Calu3 (cell line): Measurements from ENCODE around the gene PLEKHG3. TPM values are rescaled to one million over a fixed set of nuclear protein-coding genes. Genes with fewer than 3 reads are reported as not detected.
"Not testable (repeated sequence)": the region's sequence is repeated elsewhere in the genome, so short reads cannot be mapped to it uniquely, and the experiment has no call there.

ENCODE experiments used
- BruUV-seq: library from RNA; stranded (reverse); fragments of 400-500 nt; replicated peaks from 2 replicates; lab custom pipeline; 2021; lab: Mats Ljungman, UMichigan
- CTCF ChIA-PET: fragments of 300-600 bp; sonication (Branson Sonifier 250); formaldehyde crosslinking; loops from one replicate; lab custom pipeline; 2022; ENCODE audit warnings: antibody characterized with exemption; lab: Charles Lee
- DNase-seq: peaks from one replicate; pipeline ENCODE4 v3.0.0; 2022
- H3K27ac Mint-ChIP-seq: one replicate; pipeline ENCODE4 v1.8.0; 2022; ENCODE audit warnings: mixed read lengths; ENCODE audit not compliant: unreplicated experiment
- H3K27me3 Mint-ChIP-seq: one replicate; pipeline ENCODE4 v1.8.0; 2022; ENCODE audit warnings: mixed read lengths; ENCODE audit not compliant: unreplicated experiment
- H3K36me3 Mint-ChIP-seq: one replicate; pipeline ENCODE4 v1.8.0; 2022; ENCODE audit warnings: mild to moderate bottlenecking, moderate library complexity, mixed read lengths; ENCODE audit not compliant: insufficient read depth, unreplicated experiment
- H3K4me1 Mint-ChIP-seq: one replicate; pipeline ENCODE4 v1.8.0; 2022; ENCODE audit warnings: mild to moderate bottlenecking, low read depth, mixed read lengths; ENCODE audit not compliant: unreplicated experiment
- H3K4me3 Mint-ChIP-seq: one replicate; pipeline ENCODE4 v1.8.0; 2022; ENCODE audit warnings: mild to moderate bottlenecking, low read depth, moderate library complexity, mixed read lengths; ENCODE audit not compliant: unreplicated experiment
- H3K9me3 Mint-ChIP-seq: one replicate; pipeline ENCODE4 v1.8.0; 2022; ENCODE audit warnings: low read depth, mixed read lengths; ENCODE audit not compliant: unreplicated experiment
- CTCF ChIP-seq: fragments of 200-600 bp; IDR thresholded peaks from one replicate; pipeline ENCODE4 v1.8.0; 2022; ENCODE audit warnings: antibody characterized with exemption; ENCODE audit not compliant: unreplicated experiment
- intact Hi-C: fragments of 100-400 bp; cut with micrococcal nuclease; formaldehyde crosslinking; loops from one replicate; pipeline ENCODE4 v1.10.0; 2022; ENCODE audit not compliant: unreplicated experiment
- total RNA-seq: library from RNA; stranded (reverse); gene quantifications from 2 replicates; pipeline ENCODE4 v1.2.3, GENCODE V29; 2022

The PLEKHG3 gene
- total RNA-seq, 1 experiment from 2014 or later: 39.0 TPM

DNA sequence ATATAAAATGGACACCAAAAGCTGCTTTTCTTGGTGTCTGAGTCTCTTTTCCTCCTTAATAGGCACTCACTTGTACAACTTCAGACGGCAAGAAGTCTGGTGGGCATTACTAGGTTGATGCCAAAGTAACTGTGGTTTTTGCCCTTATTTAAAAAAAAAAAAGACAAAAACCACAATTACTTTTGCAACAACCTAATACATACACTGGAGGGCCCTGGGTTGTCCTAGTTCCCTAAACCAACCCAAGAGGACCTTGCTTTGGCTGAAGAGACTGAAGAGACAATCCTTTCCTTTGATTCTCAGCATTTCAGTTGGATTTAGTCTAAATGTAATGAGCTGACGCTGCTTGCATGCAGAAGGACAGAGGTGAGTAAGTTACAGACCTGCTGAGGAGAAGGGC is 16.2 kb upstream of the PLEKHG3 start:
- intact Hi-C loops: no loop called here

GRCh38 chr14:64688811-64689281 is 15.4 kb upstream of the PLEKHG3 start:
- no peak overlapping the region for H3K4me3 Mint-ChIP-seq
- no peaks in the 10 kb centered on the region for H3K36me3 Mint-ChIP-seq
- no peak for DNase-seq
- BruUV-seq: no TSS peak
- peaks cover 29% of the 10 kb centered on the region for H3K27me3 Mint-ChIP-seq
- TF ChIP-seq CTCF: no peak
- CTCF ChIA-PET: interaction anchor here (1.3 to 1.4 kb wide), 2 partner anchors 37 to 203 kb away, joined by 3 read pairs; no protein-coding TSS in a partner anchor
- H3K9me3 Mint-ChIP-seq: no peaks in the 10 kb centered on the region
- H3K4me1 Mint-ChIP-seq: peaks cover 12% of the 10 kb centered on the region
- intact Hi-C loops: no loop called here
- H3K27ac Mint-ChIP-seq: no peak overlapping the region

More for the DNA sequence above, 16.2 kb upstream of the PLEKHG3 start:
- TF ChIP-seq CTCF: no peak
- no TSS peak for BruUV-seq
- DNase-seq: no peak
- CTCF ChIA-PET: interaction anchor here (1.0 to 1.4 kb wide), 3 partner anchors 11 to 204 kb away, joined by 3 read pairs; no protein-coding TSS in a partner anchor
- Mint-ChIP-seq H3K9me3 (no peaks in the 10 kb centered on the region), H3K27ac (no peak overlapping the region), H3K4me1 (peaks cover 12% of the 10 kb centered on the region), H3K4me3 (no peak overlapping the region), H3K27me3 (peaks cover 25% of the 10 kb centered on the region), H3K36me3 (no peaks in the 10 kb centered on the region)

DNA sequence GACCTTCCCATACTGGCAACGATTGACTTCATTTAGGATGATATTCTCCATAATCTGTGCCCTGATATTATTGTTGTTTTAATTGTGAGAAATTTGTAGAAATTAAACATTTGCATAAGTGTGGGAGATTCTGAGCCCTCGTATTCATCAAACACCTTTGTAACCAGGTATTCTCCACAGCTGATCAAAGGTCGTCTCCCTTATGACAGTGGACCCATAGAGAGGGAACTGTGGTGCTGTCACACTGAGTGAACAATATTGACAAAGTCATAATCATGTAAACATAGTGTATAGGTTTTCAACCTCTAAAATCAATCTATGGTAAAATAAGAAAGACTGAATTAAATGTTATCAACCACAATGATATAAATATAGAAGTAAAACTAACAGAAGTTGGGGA is 14.9 kb upstream of the PLEKHG3 start:
- TF ChIP-seq CTCF: no peak
- Mint-ChIP-seq H3K9me3 (no peaks in the 10 kb centered on the region), H3K36me3 (no peaks in the 10 kb centered on the region), H3K27ac (no peak overlapping the region), H3K4me1 (peaks cover 12% of the 10 kb centered on the region), H3K4me3 (no peak overlapping the region), H3K27me3 (peaks cover 33% of the 10 kb centered on the region)
- intact Hi-C loops: no loop called here
- BruUV-seq: no TSS peak
- DNase-seq: no peak
- CTCF ChIA-PET: interaction anchor here (1.3 kb wide), 1 partner anchor 203 kb away, joined by 3 read pairs; no protein-coding TSS in a partner anchor

GRCh38 chr14:64690607-64691006 is 13.6 kb upstream of the PLEKHG3 start:
- intact Hi-C loops, H3K4me3 Mint-ChIP-seq: not testable (repeated sequence)

DNA sequence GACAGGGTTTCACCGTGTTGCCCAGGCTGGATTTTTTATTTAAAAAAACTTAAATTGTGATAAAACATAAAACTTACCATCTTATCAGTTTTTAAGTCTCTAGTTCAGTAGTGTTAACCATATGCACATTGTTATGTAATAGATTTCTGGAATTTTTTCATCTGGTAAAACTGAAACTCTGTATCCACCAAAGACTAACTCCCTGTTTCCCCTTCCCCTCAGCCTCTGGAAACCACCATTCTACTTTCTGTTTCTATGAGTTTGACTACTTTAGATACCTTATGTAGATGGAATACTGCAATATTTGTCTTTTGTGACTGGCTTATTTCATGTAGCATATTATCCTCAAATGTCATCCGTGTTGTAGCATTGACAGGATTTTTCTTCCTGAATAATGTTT is 12.8 kb upstream of the PLEKHG3 start:
- no peak overlapping the region for H3K4me3 Mint-ChIP-seq
- H3K27me3 Mint-ChIP-seq: peaks cover 54% of the 10 kb centered on the region
- no peaks in the 10 kb centered on the region for H3K36me3 Mint-ChIP-seq
- DNase-seq: no peak
- peaks cover 12% of the 10 kb centered on the region for H3K4me1 Mint-ChIP-seq
- H3K27ac Mint-ChIP-seq: no peak overlapping the region
- CTCF ChIA-PET: interaction anchor here (0.6 kb wide), 1 partner anchor 201 kb away, joined by 3 read pairs; no protein-coding TSS in a partner anchor
- no TSS peak for BruUV-seq
- no peaks in the 10 kb centered on the region for H3K9me3 Mint-ChIP-seq
- intact Hi-C loops: no loop called here
- no peak for TF ChIP-seq CTCF

More at GRCh38 chr14:64690607-64691006, 13.6 kb upstream of the PLEKHG3 start:
- H3K9me3 Mint-ChIP-seq, CTCF ChIA-PET, BruUV-seq, H3K36me3 Mint-ChIP-seq, DNase-seq, H3K27ac Mint-ChIP-seq: not testable (repeated sequence)
- Mint-ChIP-seq H3K4me1 (peaks cover 12% of the 10 kb centered on the region), H3K27me3 (peaks cover 46% of the 10 kb centered on the region)
